Limb (tissue), 2 donors: ENCODE results near the gene MEIS1.

ENCODE experiments used
- DNase-seq, 2 donors: peaks; one replicate each; pipeline ENCODE4 v3.0.0-alpha.2; 2016; ENCODE audit errors: extremely low spot score in 2 of 2

Gene MEIS1

GRCh38 chr2:66443979-66444861 is 9.3 kb downstream of the MEIS1 start:
- DNase-seq: peak in 1 of 2 donors; percentile 61

GRCh38 chr2:66445076-66445924 is 10.4 kb downstream of the MEIS1 start:
- peak in 1 of 2 donors; percentile 71 for DNase-seq

GRCh38 chr2:66445925-66446871 is 11.3 kb downstream of the MEIS1 start:
- peak in 1 of 2 donors; percentile 74 for DNase-seq

GRCh38 chr2:66446941-66447340 is 12.0 kb downstream of the MEIS1 start:
- no peak for DNase-seq

- DNase-seq: no peak
Measured at GRCh38 chr2:66447677-66448076, 12.8 kb downstream of the MEIS1 start.

GRCh38 chr2:66448136-66448991 is 13.4 kb downstream of the MEIS1 start:
- no peak for DNase-seq

- DNase-seq: no peak
Measured at GRCh38 chr2:66452214-66452613, 17.3 kb downstream of the MEIS1 start.

- no peak for DNase-seq
Measured at GRCh38 chr2:66452917-66453316, 18.0 kb downstream of the MEIS1 start.

- DNase-seq: no peak
Measured at GRCh38 chr2:66455490-66455889, 20.6 kb downstream of the MEIS1 start.

GRCh38 chr2:66456183-66457041 is 21.5 kb downstream of the MEIS1 start:
- DNase-seq: no peak

GRCh38 chr2:66457545-66457944 is 22.6 kb downstream of the MEIS1 start:
- DNase-seq: no peak

GRCh38 chr2:66460031-66460430 is 25.1 kb downstream of the MEIS1 start:
- DNase-seq: no peak

- no peak for DNase-seq
Measured at GRCh38 chr2:66461001-66461663, 26.2 kb downstream of the MEIS1 start.

- DNase-seq: no peak
Measured at GRCh38 chr2:66461664-66462500, 27.0 kb downstream of the MEIS1 start.

GRCh38 chr2:66462501-66462825 is 27.5 kb downstream of the MEIS1 start:
- no peak for DNase-seq

GRCh38 chr2:66463206-66463755 is 28.4 kb downstream of the MEIS1 start:
- DNase-seq: no peak

- DNase-seq: no peak
Measured at GRCh38 chr2:66464930-66465637, 30.2 kb downstream of the MEIS1 start.
